Hepatocyte (in vitro differentiated cells): ENCODE results near the gene SND1.

ENCODE experiments used
- EZH2 ChIP-seq: fragments of 200-600 bp; sonication (generic); IDR thresholded peaks from 2 replicates; pipeline ENCODE4 v1.6.1; 2016; ENCODE audit warnings: antibody characterized with exemption, mild to moderate bottlenecking, borderline replicate concordance
- TF ChIP-seq, protein P1 (sequence below): fragments of 200-600 bp; sonication (generic); IDR thresholded peaks from 2 replicates; pipeline ENCODE4 v1.5.1; 2016; ENCODE audit warnings: antibody characterized with exemption, mild to moderate bottlenecking; ENCODE audit not compliant: poor library complexity

- TF ChIP-seq, protein P1, sequence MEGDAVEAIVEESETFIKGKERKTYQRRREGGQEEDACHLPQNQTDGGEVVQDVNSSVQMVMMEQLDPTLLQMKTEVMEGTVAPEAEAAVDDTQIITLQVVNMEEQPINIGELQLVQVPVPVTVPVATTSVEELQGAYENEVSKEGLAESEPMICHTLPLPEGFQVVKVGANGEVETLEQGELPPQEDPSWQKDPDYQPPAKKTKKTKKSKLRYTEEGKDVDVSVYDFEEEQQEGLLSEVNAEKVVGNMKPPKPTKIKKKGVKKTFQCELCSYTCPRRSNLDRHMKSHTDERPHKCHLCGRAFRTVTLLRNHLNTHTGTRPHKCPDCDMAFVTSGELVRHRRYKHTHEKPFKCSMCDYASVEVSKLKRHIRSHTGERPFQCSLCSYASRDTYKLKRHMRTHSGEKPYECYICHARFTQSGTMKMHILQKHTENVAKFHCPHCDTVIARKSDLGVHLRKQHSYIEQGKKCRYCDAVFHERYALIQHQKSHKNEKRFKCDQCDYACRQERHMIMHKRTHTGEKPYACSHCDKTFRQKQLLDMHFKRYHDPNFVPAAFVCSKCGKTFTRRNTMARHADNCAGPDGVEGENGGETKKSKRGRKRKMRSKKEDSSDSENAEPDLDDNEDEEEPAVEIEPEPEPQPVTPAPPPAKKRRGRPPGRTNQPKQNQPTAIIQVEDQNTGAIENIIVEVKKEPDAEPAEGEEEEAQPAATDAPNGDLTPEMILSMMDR, result no peak
- no peak for TF ChIP-seq EZH2
Observed at GRCh38 chr7:128100225-128100948, 448.4 kb downstream of the SND1 start.
